ENCODE measurements around the gene LBHD2.

DNA sequence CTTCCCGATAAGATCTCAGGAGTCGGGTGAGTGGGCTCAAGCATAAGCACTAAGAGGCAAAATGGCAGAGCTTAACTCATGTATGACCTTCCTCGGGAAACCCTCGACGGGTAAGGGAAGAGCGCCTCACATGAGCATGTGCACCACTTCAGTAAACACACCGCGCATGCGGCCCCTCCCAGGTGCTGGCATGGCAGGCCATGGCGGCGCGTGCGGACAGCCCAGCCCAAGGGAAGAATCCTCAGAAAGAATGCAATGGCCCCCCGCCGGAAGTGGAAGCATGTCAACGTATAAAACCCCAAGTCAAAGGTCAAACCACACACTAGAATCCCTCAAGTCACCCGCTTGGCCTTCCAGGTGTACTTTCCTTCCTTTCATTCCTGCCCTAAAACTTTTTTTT is 32.6 kb downstream of the LBHD2 start:
- TF ChIP-seq, protein P1, sequence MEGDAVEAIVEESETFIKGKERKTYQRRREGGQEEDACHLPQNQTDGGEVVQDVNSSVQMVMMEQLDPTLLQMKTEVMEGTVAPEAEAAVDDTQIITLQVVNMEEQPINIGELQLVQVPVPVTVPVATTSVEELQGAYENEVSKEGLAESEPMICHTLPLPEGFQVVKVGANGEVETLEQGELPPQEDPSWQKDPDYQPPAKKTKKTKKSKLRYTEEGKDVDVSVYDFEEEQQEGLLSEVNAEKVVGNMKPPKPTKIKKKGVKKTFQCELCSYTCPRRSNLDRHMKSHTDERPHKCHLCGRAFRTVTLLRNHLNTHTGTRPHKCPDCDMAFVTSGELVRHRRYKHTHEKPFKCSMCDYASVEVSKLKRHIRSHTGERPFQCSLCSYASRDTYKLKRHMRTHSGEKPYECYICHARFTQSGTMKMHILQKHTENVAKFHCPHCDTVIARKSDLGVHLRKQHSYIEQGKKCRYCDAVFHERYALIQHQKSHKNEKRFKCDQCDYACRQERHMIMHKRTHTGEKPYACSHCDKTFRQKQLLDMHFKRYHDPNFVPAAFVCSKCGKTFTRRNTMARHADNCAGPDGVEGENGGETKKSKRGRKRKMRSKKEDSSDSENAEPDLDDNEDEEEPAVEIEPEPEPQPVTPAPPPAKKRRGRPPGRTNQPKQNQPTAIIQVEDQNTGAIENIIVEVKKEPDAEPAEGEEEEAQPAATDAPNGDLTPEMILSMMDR (IDR thresholded peaks at IDR 0.05; ENCODE audit: low read depth, low read length, poor library complexity, severe bottlenecking) = no peak
- TF ChIP-seq EZH2phosphoT487 (IDR thresholded peaks at IDR 0.05; ENCODE audit: borderline replicate concordance, low read length) = no peak

Measured in DOHH2 (cell line).